ENCODE data around the gene REV1. TPM values are rescaled to one million over a fixed set of nuclear protein-coding genes. Genes with fewer than 3 reads are reported as not detected.

The REV1 gene
- total and polyA plus RNA-seq, 2 of the 13 experiments (the other 11 are each of a cell fraction or from before 2014, with no cell fraction given) = 49.1 to 71.8 TPM

- TF ChIP-seq TRAFD1 (CRISPR knock-in tag; IDR thresholded peaks at IDR 0.05; ENCODE audit: borderline replicate concordance) = no peak
- no peak for TF ChIP-seq PAX8 (CRISPR knock-in tag; IDR thresholded peaks at IDR 0.05; ENCODE audit: borderline replicate concordance)
- TF ChIP-seq TEAD3 (CRISPR knock-in tag; optimal IDR thresholded peaks at IDR 0.05; ENCODE audit: borderline replicate concordance) = peak; percentile 47
- no peak for TF ChIP-seq ZNF318 (CRISPR knock-in tag; IDR thresholded peaks at IDR 0.05)
- TF ChIP-seq RARG (CRISPR knock-in tag; IDR thresholded peaks at IDR 0.05; ENCODE audit: low read depth) = no peak
- no peak for TF ChIP-seq MLLT10 (CRISPR knock-in tag; IDR thresholded peaks at IDR 0.05)
- no peak for TF ChIP-seq IRF9 (CRISPR knock-in tag; IDR thresholded peaks at IDR 0.05; ENCODE audit: borderline replicate concordance)
- TF ChIP-seq HNRNPLL (IDR thresholded peaks at IDR 0.05; ENCODE audit: low read depth, low read length, poor library complexity, severe bottlenecking) = peak; percentile 61
- TF ChIP-seq ZBTB44 (CRISPR knock-in tag; IDR thresholded peaks at IDR 0.05) = no peak
- TF ChIP-seq ZNF317 (CRISPR knock-in tag; IDR thresholded peaks at IDR 0.05) = 0 out of 2 replicates have a peak, but pooled peaks have one; percentile 48
- no peak for TF ChIP-seq HBP1 (CRISPR knock-in tag; IDR thresholded peaks at IDR 0.05; ENCODE audit: low read depth)
- TF ChIP-seq ZMYM4 (CRISPR knock-in tag; IDR thresholded peaks at IDR 0.05) = no peak
These were observed 605 bp downstream of the REV1 start (continued) for GRCh38 chr2:99489063-99489760.
